Fibroblast of villous mesenchyme (primary cell): Measurements from ENCODE around the gene PARP4. TPM values are rescaled to one million over a fixed set of nuclear protein-coding genes. Genes with fewer than 3 reads are reported as not detected.
"Not testable (repeated sequence)": the region's sequence is repeated elsewhere in the genome, so short reads cannot be mapped to it uniquely, and the experiment has no call there.

Experiments used
- DNase-seq: peaks from one replicate; pipeline ENCODE4 v3.0.0-alpha.2; 2010; ENCODE audit warnings: low read depth
- H3K4me3 ChIP-seq: 2 replicates; pipeline ENCODE4 v1.5.1; 2011; ENCODE audit warnings: low read depth, mild to moderate bottlenecking, low read length
- CTCF ChIP-seq: IDR thresholded peaks from 2 replicates; pipeline ENCODE4 v1.5.1; 2012; ENCODE audit warnings: low read depth, mild to moderate bottlenecking, low read length; ENCODE audit not compliant: insufficient read depth
- total RNA-seq: library from RNA; depleted of rRNA; stranded (reverse); fragments of >200 nt; gene quantifications from 2 replicates; pipeline ENCODE4 v1.2.3, GENCODE V29; 2012

The PARP4 gene
- total RNA-seq = 50.5 and 53.5 TPM in 2 replicates

GRCh38 chr13:24512197-24512907 is at the start of gene PARP4:
PARP4 (minus strand) TSS chr13:24512778; CDS start chr13:24503776, 9,002 bp downstream.
- no peak for TF ChIP-seq CTCF
- DNase-seq = peak; percentile 84

GRCh38 chr13:24560579-24561187 is 48.1 kb upstream of the PARP4 start:
- not testable (repeated sequence) for DNase-seq, H3K4me3 ChIP-seq

More at GRCh38 chr13:24512197-24512907, at the start of gene PARP4:
- peak within 1 kb of the TSS; percentile 88 for H3K4me3 ChIP-seq

- not testable (repeated sequence) for H3K4me3 ChIP-seq, DNase-seq
These were observed 47.0 kb upstream of the PARP4 start for GRCh38 chr13:24559431-24560218.

GRCh38 chr13:24557081-24557480 is 44.5 kb upstream of the PARP4 start:
- TF ChIP-seq CTCF = no peak
- DNase-seq = peak; percentile 31
- no peak overlapping the region for H3K4me3 ChIP-seq

- DNase-seq = not testable (repeated sequence)
These were observed 41.3 kb upstream of the PARP4 start for GRCh38 chr13:24553892-24554291.

GRCh38 chr13:24541476-24542352 is 29.1 kb upstream of the PARP4 start:
- DNase-seq = not testable (repeated sequence)
- H3K4me3 ChIP-seq = peak overlapping the region; percentile 53

More at GRCh38 chr13:24553892-24554291, 41.3 kb upstream of the PARP4 start:
- not testable (repeated sequence) for H3K4me3 ChIP-seq

GRCh38 chr13:24541127-24541475 is 28.5 kb upstream of the PARP4 start:
- H3K4me3 ChIP-seq = peak overlapping the region; percentile 53
- TF ChIP-seq CTCF = no peak
- no peak for DNase-seq

GRCh38 chr13:24540236-24541126 is 27.9 kb upstream of the PARP4 start:
- DNase-seq = no peak
- peak; percentile 38 for TF ChIP-seq CTCF
- no peak overlapping the region for H3K4me3 ChIP-seq
